Stimulated activated CD4-positive, alpha-beta T cell treated with anti-CD3 and anti-CD28 coated beads, Interleukin-1b, Interleukin-23, amount 100 ng/mL, for 24 hours (primary cell): Measurements from ENCODE around the gene KIF6.
"Not testable (repeated sequence)": the region's sequence is repeated elsewhere in the genome, so short reads cannot be mapped to it uniquely, and the experiment has no call there.

ENCODE experiments used
- DNase-seq, 4 experiments: peaks; one replicate each; pipeline ENCODE4 v3.0.0-alpha.2; 2020; ENCODE audit warnings: low read depth in 4 of 4, low spot score in 1 of 4

Gene KIF6

DNA sequence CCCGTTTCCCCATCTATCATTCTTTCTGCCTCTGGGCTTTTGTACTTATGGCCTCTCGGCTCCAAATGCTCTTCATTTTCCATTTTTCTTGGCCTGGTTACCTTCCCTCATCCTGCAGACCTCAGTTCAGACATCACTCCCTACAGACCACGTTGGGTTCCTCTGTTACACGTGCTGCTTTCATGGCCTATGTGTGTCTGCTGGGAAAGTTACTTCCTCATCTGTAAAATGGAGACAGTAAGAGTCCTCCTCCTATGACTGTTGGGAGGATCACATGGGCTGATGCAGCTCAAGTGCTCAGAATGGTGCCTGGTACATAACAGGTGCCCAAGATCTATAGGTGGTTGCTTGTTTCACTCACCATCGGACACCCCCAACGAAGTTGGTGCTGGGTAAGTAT, 424.5 kb downstream of the KIF6 start:
- no peak for DNase-seq

DNA sequence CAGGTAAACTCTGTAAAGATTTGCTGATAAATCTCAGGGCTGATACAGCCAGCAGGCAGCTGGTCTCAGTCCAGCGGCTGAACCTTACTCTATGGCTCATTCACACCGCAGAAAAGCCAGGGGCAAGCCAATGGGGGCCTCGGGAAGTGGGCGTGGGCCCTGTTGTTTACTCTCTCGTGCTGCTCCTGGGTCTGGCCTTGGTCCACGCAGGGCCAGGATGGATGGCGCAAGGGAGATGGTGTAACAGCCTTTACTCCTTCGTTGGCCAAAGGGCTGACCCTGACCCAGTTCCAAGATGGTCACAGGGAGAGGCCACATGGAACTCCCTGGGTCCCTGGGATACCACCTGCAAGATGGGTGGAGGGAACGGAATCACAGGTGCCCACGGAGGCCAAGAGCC, 427.1 kb downstream of the KIF6 start:
- no peak for DNase-seq

DNA sequence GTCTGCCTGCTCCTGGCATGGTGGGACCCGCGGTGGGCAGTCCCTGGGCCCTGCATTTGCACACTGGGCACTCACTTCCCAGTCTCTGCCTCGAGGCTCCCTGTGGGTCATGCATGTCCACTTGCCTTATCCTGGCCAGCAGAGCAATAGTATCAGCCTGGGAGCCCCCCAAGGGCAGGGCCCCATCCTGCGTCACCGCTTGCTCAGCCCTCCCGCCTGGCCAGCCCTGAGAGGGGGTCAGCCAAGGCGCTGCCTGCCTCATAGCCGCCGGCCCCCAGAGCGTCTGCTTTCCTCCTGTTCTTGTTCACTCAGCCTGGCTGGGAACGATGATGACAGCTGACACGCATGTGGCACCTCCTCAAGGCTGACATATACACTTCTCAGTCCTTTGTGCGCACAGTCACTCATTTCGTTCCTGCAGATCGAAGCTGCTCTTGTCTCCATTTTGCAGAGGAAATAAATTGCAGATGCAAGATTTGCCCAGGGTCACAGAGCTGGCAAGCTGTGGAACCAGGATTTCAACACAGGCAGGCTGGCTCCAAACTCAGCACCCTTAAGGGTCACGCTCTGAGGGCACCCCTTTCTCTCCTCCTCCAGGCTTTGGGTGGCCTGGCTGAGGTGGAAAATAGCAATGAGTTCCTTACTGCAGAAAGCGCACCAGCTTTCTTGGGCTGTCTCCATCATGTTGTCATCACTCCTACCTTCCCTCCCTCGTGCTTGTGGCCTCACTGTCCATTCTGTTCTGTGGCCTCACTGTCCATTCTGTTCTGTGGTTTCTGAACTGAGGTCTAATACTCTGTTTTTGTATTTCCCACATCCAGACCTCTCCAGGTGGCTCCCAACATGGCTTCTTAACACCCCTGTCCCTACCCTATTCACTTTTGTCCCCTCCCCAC, 428.2 kb downstream of the KIF6 start:
- DNase-seq = no peak

GRCh38 chr6:39295611-39296011, 429.6 kb downstream of the KIF6 start:
- DNase-seq = no peak

DNA sequence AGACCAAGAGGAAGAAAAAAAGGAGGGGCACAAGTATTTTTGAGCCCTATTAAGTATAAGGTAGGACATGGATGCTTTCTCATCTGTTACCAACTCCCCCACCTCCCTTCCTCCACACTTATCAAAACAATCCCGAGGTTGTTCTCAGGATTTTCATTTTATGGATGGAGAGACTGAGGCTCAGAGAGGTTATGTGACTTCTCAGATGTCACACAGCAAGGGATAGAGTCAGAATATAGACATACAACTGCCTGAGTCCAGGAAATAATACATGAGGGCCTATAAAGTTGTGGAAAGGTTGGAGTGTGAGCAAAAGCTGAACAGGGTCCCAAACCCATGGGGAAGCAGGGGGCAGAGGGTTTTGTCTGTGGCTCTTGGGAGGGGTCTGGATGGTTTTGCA, 430.3 kb downstream of the KIF6 start:
- no peak for DNase-seq

GRCh38 chr6:39294133-39294532, 431.1 kb downstream of the KIF6 start:
- no peak for DNase-seq

DNA sequence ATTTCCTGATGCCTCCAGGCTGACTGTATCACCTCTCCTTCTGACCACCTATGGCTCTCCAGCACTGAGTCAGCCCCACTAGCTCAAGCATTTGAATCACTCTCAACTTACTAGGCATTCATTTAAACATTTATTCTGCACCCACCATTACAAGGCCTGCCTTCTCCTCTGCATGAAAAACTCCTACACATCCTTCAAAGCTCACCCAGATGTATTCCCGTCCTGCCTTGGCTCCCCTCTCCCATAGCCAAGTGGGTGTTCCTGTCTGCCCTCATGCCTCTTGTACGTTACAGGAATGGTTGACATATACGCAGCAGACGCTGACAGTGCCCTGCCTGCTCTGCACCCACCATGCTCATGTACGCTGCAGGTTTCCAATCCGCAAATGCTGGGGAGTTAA, 432.6 kb downstream of the KIF6 start:
- DNase-seq = no peak

DNA sequence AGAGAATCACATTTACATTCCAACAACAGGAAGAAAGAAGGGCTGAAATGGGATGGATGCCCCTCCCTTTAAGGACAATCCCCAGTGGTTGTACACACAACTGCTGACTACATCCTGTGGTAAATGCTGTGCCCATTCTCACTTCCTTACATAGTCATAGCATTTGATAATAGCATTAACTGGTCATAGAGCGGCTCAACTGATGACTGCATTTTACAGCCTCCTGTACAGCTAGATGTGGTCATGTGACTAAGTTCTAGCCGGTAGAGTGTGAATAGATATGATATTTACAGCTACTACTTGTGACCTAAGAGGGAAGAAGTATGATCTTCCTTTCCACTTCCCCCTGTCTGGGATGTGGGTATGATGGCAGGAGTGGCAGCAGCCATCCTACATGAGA, 435.7 kb downstream of the KIF6 start:
- DNase-seq = no peak

DNA sequence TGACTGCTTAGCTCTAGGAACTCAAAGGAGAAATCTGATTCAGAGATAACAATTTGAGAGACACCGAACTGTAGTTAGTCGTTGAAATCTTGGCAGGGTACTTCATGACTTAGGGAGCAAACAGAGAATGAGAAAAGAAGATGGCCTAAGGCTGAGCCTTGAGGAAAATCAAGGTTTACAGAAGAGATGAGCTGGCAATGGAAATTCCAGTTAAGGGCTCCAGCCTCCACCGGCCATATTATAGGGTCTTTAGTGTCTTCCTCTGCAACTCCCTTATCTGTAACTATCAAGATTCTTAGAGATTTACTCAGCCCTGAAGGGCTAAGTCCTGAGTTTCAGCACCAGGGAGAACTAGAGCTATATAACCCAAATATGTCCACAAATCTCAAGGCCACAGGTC, 437.6 kb downstream of the KIF6 start:
- no peak for DNase-seq

DNA sequence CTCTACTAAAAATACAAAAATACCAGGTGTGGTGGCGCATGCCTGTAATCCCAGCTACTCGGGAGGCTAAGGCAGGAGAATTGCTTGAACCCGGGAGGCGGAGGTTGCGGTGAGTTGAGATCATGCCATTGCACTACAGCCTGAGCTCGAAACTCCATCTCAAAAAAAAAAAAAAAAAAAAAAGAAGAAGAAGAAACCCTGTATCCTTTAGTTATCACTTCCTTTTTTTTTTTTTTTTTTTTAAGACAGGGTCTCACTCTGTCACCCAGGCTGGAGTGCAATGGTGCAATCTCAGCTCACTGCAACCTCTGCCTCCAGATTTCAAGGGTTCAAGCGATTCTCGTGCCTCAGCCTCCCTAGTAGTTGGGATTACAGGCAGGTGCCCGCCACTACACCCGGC, 438.6 kb downstream of the KIF6 start:
- not testable (repeated sequence) for DNase-seq

DNA sequence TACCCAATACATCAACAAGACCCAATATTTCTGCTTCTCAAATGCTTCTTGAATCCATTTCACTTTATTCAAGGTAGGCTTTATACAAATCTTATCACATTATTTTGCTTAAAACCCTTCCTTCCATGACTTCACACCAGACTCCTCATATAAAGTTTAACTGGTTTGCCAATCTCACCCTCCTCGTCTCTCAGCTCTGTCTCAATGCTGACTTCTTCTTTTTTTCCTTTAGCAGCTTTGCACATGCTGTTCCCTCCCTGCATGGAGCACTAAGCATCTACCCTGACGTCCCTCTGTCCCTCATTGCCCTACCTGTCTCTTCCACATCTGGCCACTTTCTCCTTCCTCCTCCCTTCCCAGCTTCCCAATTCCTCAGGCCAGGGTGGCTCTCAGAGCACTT, 442.4 kb downstream of the KIF6 start:
- no peak for DNase-seq

GRCh38 chr6:39281312-39281980, 443.8 kb downstream of the KIF6 start:
- DNase-seq = no peak

GRCh38 chr6:39280247-39280731, 444.9 kb downstream of the KIF6 start:
- DNase-seq = no peak
